H1 (cell line): ENCODE data around the gene ZNF423. TPM values are rescaled to one million over a fixed set of nuclear protein-coding genes. Genes with fewer than 3 reads are reported as not detected.

Source experiments
- CTCF ChIA-PET: fragments of 300-600 bp; sonication (Branson Sonifier 250); formaldehyde crosslinking; loops from one replicate; lab custom pipeline; 2021; ENCODE audit not compliant: partially characterized antibody; lab: Charles Lee
- POLR2A ChIA-PET: fragments of 300-600 bp; sonication (Branson Sonifier 250); formaldehyde crosslinking; loops from one replicate; lab custom pipeline; 2021; ENCODE audit warnings: inconsistent platforms; ENCODE audit not compliant: partially characterized antibody; lab: Charles Lee
- DNase-seq, 2 experiments: peaks; one replicate each; pipeline versions ENCODE4 v3.0.0 to v3.0.0-alpha.2; 2010 to 2022; ENCODE audit warnings: low spot score in 2 of 2, low read depth in 1 of 2, mixed read lengths in 1 of 2
- FAIRE-seq: peaks from 2 replicates; lab custom pipeline; 2011; peaks lifted over from hg19 to GRCh38; lab: Jason Lieb, UNC
- H2AFZ ChIP-seq: 2 replicates; pipeline ENCODE4 v1.8.1; 2012; ENCODE audit warnings: low read length, inconsistent platforms
- H2AK5ac ChIP-seq: 2 replicates; pipeline ENCODE4 v1.6.1; 2013; ENCODE audit warnings: low read depth, low read length
- H2BK120ac ChIP-seq: replicated peaks from 2 replicates; pipeline ENCODE3; 2013; ENCODE audit warnings: low read depth, low read length, inconsistent platforms
- H2BK12ac ChIP-seq: 2 replicates; pipeline ENCODE4 v1.6.1; 2013; ENCODE audit warnings: low read depth, low read length
- H2BK15ac ChIP-seq: 2 replicates; pipeline ENCODE4 v1.6.1; 2013; ENCODE audit warnings: low read length
- H2BK20ac ChIP-seq: 2 replicates; pipeline ENCODE4 v1.6.1; 2013; ENCODE audit warnings: low read length
- H2BK5ac ChIP-seq: 2 replicates; pipeline ENCODE4 v1.6.1; 2013; ENCODE audit warnings: low read depth, low read length
- H3K14ac ChIP-seq: 2 replicates; pipeline ENCODE4 v1.6.1; 2013; ENCODE audit warnings: inconsistent platforms; ENCODE audit not compliant: insufficient read length
- H3K18ac ChIP-seq: 2 replicates; pipeline ENCODE4 v1.6.1; 2013; ENCODE audit warnings: low read length; ENCODE audit errors: extremely low read depth
- H3K23ac ChIP-seq: 2 replicates; pipeline ENCODE4 v1.6.1; 2013; ENCODE audit warnings: inconsistent platforms; ENCODE audit not compliant: insufficient read length
- H3K23me2 ChIP-seq: 2 replicates; pipeline ENCODE4 v1.6.1; 2013; ENCODE audit warnings: low read depth, low read length
- H3K27ac ChIP-seq: 2 replicates; pipeline ENCODE4 v1.6.1; 2011; ENCODE audit warnings: low read depth, low read length, inconsistent platforms
- H3K27me3 ChIP-seq, 4 experiments: replicated peaks in 1 of 4; 1 replicate in 1 of 4; 2 replicates in 3 of 4; pipeline versions ENCODE4 v1.6.1 to v1.8.1; 2011 to 2013; ENCODE audit warnings: low read length in 3 of 4, mild to moderate bottlenecking in 3 of 4, inconsistent platforms in 2 of 4, mixed read lengths in 2 of 4, moderate library complexity in 1 of 4; ENCODE audit not compliant: control insufficient read depth in 3 of 4, insufficient read depth in 3 of 4; ENCODE audit errors: extremely low read depth in 1 of 4
- H3K36me3 ChIP-seq, 4 experiments: 2 replicates each; pipeline versions ENCODE4 v1.6.1 to v1.8.1; 2011 to 2013; ENCODE audit warnings: mild to moderate bottlenecking in 4 of 4, low read length in 3 of 4, moderate library complexity in 2 of 4, control low read depth in 1 of 4, inconsistent platforms in 1 of 4; ENCODE audit not compliant: insufficient read depth in 4 of 4, control insufficient read depth in 2 of 4
- H3K4ac ChIP-seq: replicated peaks from 2 replicates; pipeline ENCODE3; 2013; ENCODE audit warnings: low read length, low read depth, mixed read lengths, inconsistent platforms; ENCODE audit not compliant: insufficient read length
- H3K4me1 ChIP-seq, 4 experiments: replicated peaks in 1 of 4; 1 replicate in 1 of 4; 2 replicates in 3 of 4; pipeline versions ENCODE4 v1.6.1 to v1.8.1; 2011 to 2013; ENCODE audit warnings: low read length in 3 of 4, inconsistent platforms in 2 of 4, mixed read lengths in 1 of 4; ENCODE audit not compliant: insufficient read depth in 4 of 4, control insufficient read depth in 3 of 4
- H3K4me2 ChIP-seq, 2 experiments: 2 replicates each; pipeline versions ENCODE4 v1.6.1 to v1.8.1; 2011 to 2013; ENCODE audit warnings: low read depth in 2 of 2, low read length in 2 of 2, control low read depth in 1 of 2, inconsistent platforms in 1 of 2, mild to moderate bottlenecking in 1 of 2; ENCODE audit not compliant: insufficient read depth in 1 of 2
- H3K4me3 ChIP-seq, 4 experiments: fragments of 200-600, 300-600 bp in 1 of 4; sonication (generic), shearing (Covaris generic), sonication (Bioruptor Twin) in 1 of 4; 2 replicates each; pipeline versions ENCODE4 v1.5.1 to v1.8.1; 2011 to 2016; ENCODE audit warnings: low read length in 4 of 4, low read depth in 3 of 4, control low read depth in 2 of 4, inconsistent platforms in 2 of 4, mild to moderate bottlenecking in 2 of 4, mixed read lengths in 1 of 4, moderate library complexity in 1 of 4; ENCODE audit not compliant: insufficient read depth in 2 of 4; ENCODE audit errors: extremely low read depth in 1 of 4
- H3K56ac ChIP-seq: replicated peaks from 2 replicates; pipeline ENCODE3; 2013; ENCODE audit warnings: low read depth, mild to moderate bottlenecking, mixed read lengths, low read length, inconsistent platforms; ENCODE audit not compliant: insufficient read length
- H3K79me1 ChIP-seq: 2 replicates; pipeline ENCODE4 v1.6.1; 2013; ENCODE audit warnings: low read depth, low read length, control low read depth
- H3K79me2 ChIP-seq, 2 experiments: 2 replicates each; pipeline versions ENCODE4 v1.6.1 to v1.8.1; 2012 to 2013; ENCODE audit warnings: low read length in 2 of 2, mild to moderate bottlenecking in 2 of 2, inconsistent platforms in 1 of 2; ENCODE audit not compliant: insufficient read depth in 2 of 2, control insufficient read depth in 1 of 2
- H3K9ac ChIP-seq, 4 experiments: replicated peaks in 1 of 4; 1 replicate in 1 of 4; 2 replicates in 3 of 4; pipeline versions ENCODE4 v1.6.1 to v1.8.1; 2011 to 2013; ENCODE audit warnings: low read depth in 3 of 4, low read length in 3 of 4, control low read depth in 2 of 4, mild to moderate bottlenecking in 2 of 4, moderate library complexity in 2 of 4, inconsistent platforms in 1 of 4; ENCODE audit errors: extremely low read depth in 1 of 4
- H3K9me3 ChIP-seq, 2 experiments: 2 replicates each; pipeline versions ENCODE4 v1.6.1 to v1.8.1; 2012 to 2013; ENCODE audit warnings: mild to moderate bottlenecking in 2 of 2, moderate library complexity in 2 of 2, control low read depth in 1 of 2, inconsistent platforms in 1 of 2, low read depth in 1 of 2, low read length in 1 of 2, mixed read lengths in 1 of 2; ENCODE audit not compliant: insufficient read depth in 2 of 2
- H4K20me1 ChIP-seq, 2 experiments: replicated peaks in 1 of 2; 2 replicates each; pipeline versions ENCODE3 to v1.8.1; 2011 to 2013; ENCODE audit warnings: inconsistent platforms in 2 of 2, low read length in 2 of 2, mild to moderate bottlenecking in 1 of 2; ENCODE audit not compliant: insufficient read depth in 2 of 2, control insufficient read depth in 1 of 2
- H4K5ac ChIP-seq: 2 replicates; pipeline ENCODE4 v1.6.1; 2013; ENCODE audit warnings: low read length, low read depth, mixed read lengths, inconsistent platforms; ENCODE audit not compliant: insufficient read length
- H4K8ac ChIP-seq: 2 replicates; pipeline ENCODE4 v1.8.0; 2013; ENCODE audit warnings: mild to moderate bottlenecking, moderate library complexity, low read length, inconsistent platforms; ENCODE audit not compliant: insufficient read depth; ENCODE audit errors: extremely low read depth
- H4K91ac ChIP-seq: replicated peaks from 2 replicates; pipeline ENCODE3; 2013; ENCODE audit warnings: low read length, mixed read lengths, inconsistent platforms; ENCODE audit not compliant: insufficient read length
- ASH2L ChIP-seq: fragments of 200-600, 300-600 bp; sonication (generic); IDR thresholded peaks from one replicate; pipeline ENCODE4 v1.7.1; 2017; ENCODE audit warnings: low read length
- CHD1 ChIP-seq: IDR thresholded peaks from 2 replicates; pipeline ENCODE4 v1.6.1; 2012; ENCODE audit warnings: low read depth, low read length, improper control_type of control experiment
- CREB1 ChIP-seq: IDR thresholded peaks from 2 replicates; pipeline ENCODE4 v1.6.1; 2012; ENCODE audit warnings: inconsistent platforms
- EP300 ChIP-seq, 2 experiments: IDR thresholded peaks; 1 replicate in 1 of 2; 2 replicates in 1 of 2; pipeline ENCODE4 v1.6.1; 2011 to 2012; ENCODE audit warnings: low read depth in 2 of 2, low read length in 2 of 2, mild to moderate bottlenecking in 2 of 2, borderline replicate concordance in 1 of 2, inconsistent platforms in 1 of 2, moderate library complexity in 1 of 2
- FOSL1 ChIP-seq: IDR thresholded peaks from 2 replicates; pipeline ENCODE4 v1.6.1; 2011; ENCODE audit warnings: mild to moderate bottlenecking, low read depth, low read length, moderate library complexity; ENCODE audit not compliant: insufficient read depth
- KDM5A ChIP-seq: fragments of 200-600 bp; IDR thresholded peaks from 2 replicates; pipeline ENCODE4 v1.7.1; 2012; ENCODE audit warnings: mild to moderate bottlenecking, low read length, inconsistent platforms, mixed read lengths
- MAFK ChIP-seq: IDR thresholded peaks from 2 replicates; pipeline ENCODE4 v1.6.1; 2012; ENCODE audit warnings: low read depth, mild to moderate bottlenecking, improper control_type of control experiment, low read length
- POLR2AphosphoS5 ChIP-seq: IDR thresholded peaks from 2 replicates; pipeline ENCODE4 v1.6.1; 2011; ENCODE audit warnings: low read depth, low read length
- RFX5 ChIP-seq: IDR thresholded peaks from 2 replicates; pipeline ENCODE4 v1.6.1; 2011; ENCODE audit warnings: low read depth, low read length, improper control_type of control experiment, borderline replicate concordance
- RXRA ChIP-seq: IDR thresholded peaks from 2 replicates; pipeline ENCODE4 v1.6.1; 2011; ENCODE audit warnings: low read depth, mild to moderate bottlenecking, low read length, moderate library complexity; ENCODE audit not compliant: insufficient read depth
- SIRT6 ChIP-seq: IDR thresholded peaks from one replicate; pipeline ENCODE4 v1.7.1; 2012; ENCODE audit warnings: low read length, inconsistent platforms
- TAF7 ChIP-seq: optimal IDR thresholded peaks from 2 replicates; pipeline ENCODE3; 2011; ENCODE audit warnings: low read depth, mild to moderate bottlenecking, inconsistent platforms, low read length, moderate library complexity, borderline replicate concordance
- TBP ChIP-seq: IDR thresholded peaks from 2 replicates; pipeline ENCODE4 v1.6.1; 2011; ENCODE audit warnings: low read depth, low read length, improper control_type of control experiment
- ZNF274 ChIP-seq: IDR thresholded peaks from 2 replicates; pipeline ENCODE4 v1.7.0; 2012; ENCODE audit warnings: low read length, borderline replicate concordance; ENCODE audit errors: extremely low read depth
- WGBS, 2 experiments: shearing (Covaris generic) in 1 of 2; methylation state at CpG; one replicate each; pipeline versions ENCODE4 v1.1.6 to v1.1.7; 2013 to 2015; ENCODE audit warnings: low lambda C conversion rate in 2 of 2, mixed read lengths in 2 of 2, inconsistent platforms in 1 of 2, low coverage in 1 of 2, missing lambda C conversion rate in 1 of 2; ENCODE audit not compliant: insufficient replicate concordance in 2 of 2, insufficient coverage in 1 of 2, insufficient read length in 1 of 2; ENCODE audit errors: extremely low coverage in 1 of 2, missing lambda C conversion rate in 1 of 2; 5-methylcytosine and 5-hydroxymethylcytosine counted together
- polyA plus RNA-seq, 7 experiments: library from polyadenylated mRNA; depleted of rRNA in 3 of 7; stranded (reverse) in 5 of 7; unstranded in 2 of 7; fragments of >200 nt in 5 of 7; fragments of 200-250 nt in 2 of 7; gene quantifications; 1 replicate in 5 of 7; 2 replicates in 1 of 7; 4 replicates in 1 of 7; pipeline versions ENCODE4 v1.2.1 to v1.2.3, GENCODE V29; 2011 to 2013; ENCODE audit warnings: missing spikeins in 2 of 7, mixed read lengths in 2 of 7
- total RNA-seq: library from RNA; stranded (reverse); fragmentation: NEBNext Ultra II Directional; extraction: Animal tissue kit (Norgen Biotek cat#: 25700); gene quantifications from 2 replicates; pipeline ENCODE4 v1.2.1, GENCODE V29; 2021
- TF ChIP-seq, protein P1 (sequence below): IDR thresholded peaks from 2 replicates; pipeline ENCODE4 v1.6.1; 2012; ENCODE audit warnings: inconsistent platforms

Gene ZNF423
- total and polyA plus RNA-seq, 2 of the 8 experiments (the other 6 are each of a cell fraction or from before 2014, with no cell fraction given), result 38.2 to 52.3 TPM

DNA sequence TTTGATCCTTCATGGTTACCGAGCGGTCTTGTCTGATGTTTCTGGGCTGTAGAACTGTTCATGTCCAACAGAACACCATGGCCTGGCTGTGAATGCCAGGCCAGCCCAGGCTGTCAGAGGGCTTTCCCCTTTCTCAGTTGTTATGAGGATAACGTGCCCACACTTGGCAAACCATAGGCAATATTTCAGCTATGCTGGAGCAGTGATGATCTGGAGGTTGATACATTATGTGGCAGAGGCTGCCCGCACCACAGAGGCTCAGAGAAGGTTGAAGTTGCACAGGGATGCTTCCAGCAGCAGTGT is 389.4 kb downstream of the ZNF423 start:
- Histone ChIP-seq H3K79me1 (no peaks in the 10 kb centered on the region), H3K9ac (no peak overlapping the region), H3K23me2 (peaks cover 5% of the 10 kb centered on the region; the same call in 1 of the 2 replicates), H3K56ac (no peak overlapping the region), H3K9me3 (no peaks in the 10 kb centered on the region), H2AK5ac (no peak overlapping the region), H3K27ac (no peak overlapping the region), H2AFZ (no peak overlapping the region), H3K27me3 (peaks cover 0 to 15% (median 12%) of the 10 kb centered on the region in 4 experiments; a peak in 6 of 7 replicates), H3K79me2 (no peaks in the 10 kb centered on the region), H4K91ac (no peak overlapping the region), H4K5ac (no peak overlapping the region), H4K20me1 (no peaks in the 10 kb centered on the region), H3K14ac (no peak overlapping the region), H4K8ac (no peak overlapping the region), H2BK5ac (no peak overlapping the region), H2BK20ac (no peak overlapping the region), H2BK15ac (no peak overlapping the region), H3K4me2 (no peak overlapping the region), H3K36me3 (no peaks in the 10 kb centered on the region), H3K4me1 (peaks cover 0 to 3% (median 1%) of the 10 kb centered on the region in 4 experiments; a peak in 3 of 7 replicates), H3K4ac (no peak overlapping the region), H3K23ac (no peak overlapping the region), H2BK120ac (no peak overlapping the region), H2BK12ac (no peak overlapping the region), H3K18ac (no peak overlapping the region), H3K4me3 (no peak overlapping the region)
- 96% methylated on average over 4 of the region's 4 CpGs; no CpG with 5 or more reads in 1 of the 2 experiments for WGBS, 2 experiments
- FAIRE-seq (no peak), DNase-seq (peak in 1 of 2 experiments; percentile 19)
- ChIA-PET CTCF (interaction anchor here (1.3 to 2.4 kb wide), 6 partner anchors 7 to 127 kb away, joined by 4 to 20 read pairs (median 6); no protein-coding TSS in a partner anchor), POLR2A (no interaction called here)
- TF ChIP-seq RXRA, result no peak
- TF ChIP-seq TAF7, result no peak
- no peak for TF ChIP-seq EP300 (IDR thresholded peaks at IDR 0.05; ENCODE audit: borderline replicate concordance in 1 of 2, low read depth in 2 of 2, low read length in 2 of 2)
- no peak for TF ChIP-seq CHD1
- no peak for TF ChIP-seq ASH2L
- no peak for TF ChIP-seq MAFK
- no peak for TF ChIP-seq KDM5A
- TF ChIP-seq, protein P1, sequence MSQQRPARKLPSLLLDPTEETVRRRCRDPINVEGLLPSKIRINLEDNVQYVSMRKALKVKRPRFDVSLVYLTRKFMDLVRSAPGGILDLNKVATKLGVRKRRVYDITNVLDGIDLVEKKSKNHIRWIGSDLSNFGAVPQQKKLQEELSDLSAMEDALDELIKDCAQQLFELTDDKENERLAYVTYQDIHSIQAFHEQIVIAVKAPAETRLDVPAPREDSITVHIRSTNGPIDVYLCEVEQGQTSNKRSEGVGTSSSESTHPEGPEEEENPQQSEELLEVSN, result no peak
- no peak for TF ChIP-seq POLR2AphosphoS5
- no peak for TF ChIP-seq CREB1
- TF ChIP-seq TBP, result no peak
- no peak for TF ChIP-seq FOSL1
- TF ChIP-seq RFX5, result no peak
- no peak for TF ChIP-seq ZNF274
- no peak for TF ChIP-seq SIRT6
